Keratinocyte (primary cell): ENCODE data around the gene PXYLP1. TPM values are rescaled to one million over a fixed set of nuclear protein-coding genes. Genes with fewer than 3 reads are reported as not detected.

Experiments used
- DNase-seq: peaks from one replicate; pipeline ENCODE4 v3.0.0-alpha.2; 2011; ENCODE audit warnings: low read depth, missing footprints, low spot score
- FAIRE-seq: peaks from 2 replicates; lab custom pipeline; 2011; peaks lifted over from hg19 to GRCh38; lab: Jason Lieb, UNC
- H2AFZ ChIP-seq: 2 replicates; pipeline ENCODE4 v1.6.0; 2012; ENCODE audit warnings: low read length, control low read depth, inconsistent platforms; ENCODE audit not compliant: control insufficient read depth
- H3K27ac ChIP-seq: 2 replicates; pipeline ENCODE4 v1.5.1; 2011; ENCODE audit warnings: low read length; ENCODE audit not compliant: control insufficient read depth, insufficient read depth
- H3K27me3 ChIP-seq: 3 replicates; pipeline ENCODE4 v1.6.0; 2011; ENCODE audit warnings: low read length; ENCODE audit not compliant: control insufficient read depth, insufficient read depth; ENCODE audit errors: extremely low read depth
- H3K36me3 ChIP-seq, 2 experiments: 2 replicates in 1 of 2; 3 replicates in 1 of 2; pipeline ENCODE4 v1.5.1; 2011; ENCODE audit warnings: low read length in 2 of 2, mild to moderate bottlenecking in 1 of 2; ENCODE audit not compliant: control insufficient read depth in 2 of 2, insufficient read depth in 2 of 2; ENCODE audit errors: extremely low read depth in 1 of 2
- H3K4me1 ChIP-seq: 3 replicates; pipeline ENCODE4 v1.5.1; 2011; ENCODE audit warnings: low read length; ENCODE audit not compliant: control insufficient read depth, insufficient read depth; ENCODE audit errors: extremely low read depth
- H3K4me2 ChIP-seq: 3 replicates; pipeline ENCODE4 v1.6.0; 2011; ENCODE audit warnings: low read depth, low read length; ENCODE audit not compliant: control insufficient read depth, insufficient read depth; ENCODE audit errors: extremely low read depth
- H3K4me3 ChIP-seq, 3 experiments: fragments of 200-600 bp in 1 of 3; sonication (generic) in 1 of 3; 2 replicates in 2 of 3; 3 replicates in 1 of 3; pipeline ENCODE4 v1.5.1; 2011 to 2016; ENCODE audit warnings: low read length in 3 of 3, mild to moderate bottlenecking in 3 of 3, control low read depth in 2 of 3, inconsistent platforms in 1 of 3, low read depth in 1 of 3, mixed read lengths in 1 of 3, mixed run types in 1 of 3, moderate library complexity in 1 of 3; ENCODE audit not compliant: control insufficient read depth in 2 of 3, insufficient read depth in 2 of 3; ENCODE audit errors: extremely low read depth in 1 of 3
- H3K79me2 ChIP-seq: 2 replicates; pipeline ENCODE4 v1.6.0; 2012; ENCODE audit warnings: low read length; ENCODE audit not compliant: control insufficient read depth, insufficient read depth
- H3K9ac ChIP-seq: 3 replicates; pipeline ENCODE4 v1.6.0; 2011; ENCODE audit warnings: low read length; ENCODE audit not compliant: control insufficient read depth, insufficient read depth; ENCODE audit errors: extremely low read depth
- H3K9me1 ChIP-seq: 3 replicates; pipeline ENCODE4 v1.6.0; 2011; ENCODE audit warnings: low read length; ENCODE audit not compliant: control insufficient read depth, insufficient read depth; ENCODE audit errors: extremely low read depth
- H3K9me3 ChIP-seq: 2 replicates; pipeline ENCODE4 v1.5.1; 2012; ENCODE audit warnings: low read depth, low read length; ENCODE audit not compliant: control insufficient read depth
- H4K20me1 ChIP-seq: 3 replicates; pipeline ENCODE4 v1.6.0; 2011; ENCODE audit warnings: low read length; ENCODE audit not compliant: control insufficient read depth, insufficient read depth; ENCODE audit errors: extremely low read depth
- EZH2 ChIP-seq: IDR thresholded peaks from one replicate; pipeline ENCODE4 v1.6.1; 2012; ENCODE audit warnings: inconsistent platforms, mild to moderate bottlenecking, low read length, moderate library complexity
- dilution Hi-C: fragments of 300-500 bp; cut with MboI; formaldehyde crosslinking; loops from one replicate; pipeline ENCODE4 v1.7.0; 2020; ENCODE audit warnings: low sequenced_read_pairs; ENCODE audit not compliant: extremely low pct_ligation_motif_present
- polyA plus RNA-seq, 5 experiments: library from polyadenylated mRNA; depleted of rRNA in 3 of 5; stranded (reverse) in 3 of 5; stranded (forward) in 1 of 5; unstranded in 1 of 5; fragments of >200 nt; gene quantifications; 1 replicate in 1 of 5; 2 replicates in 3 of 5; 3 replicates in 1 of 5; pipeline versions ENCODE4 v1.2.1 to v1.2.3, GENCODE V29; 2011 to 2012; ENCODE audit warnings: missing spikeins in 2 of 5, low read depth in 1 of 5, low replicate concordance in 1 of 5
- TF ChIP-seq, protein P1 (sequence below), 3 experiments: IDR thresholded peaks in 1 of 3; conservative IDR thresholded peaks in 1 of 3; optimal IDR thresholded peaks in 1 of 3; 2 replicates in 2 of 3; 3 replicates in 1 of 3; pipeline versions ENCODE3 to v1.5.1; 2011; ENCODE audit warnings: low read length in 3 of 3, mild to moderate bottlenecking in 3 of 3, moderate library complexity in 2 of 3, control low read depth in 1 of 3, inconsistent platforms in 1 of 3; ENCODE audit not compliant: insufficient read depth in 2 of 3; ENCODE audit errors: extremely low read depth in 1 of 3

Gene PXYLP1
- polyA plus RNA-seq, 1 donor (not counting 4 experiments of a cell fraction or from before 2014, with no cell fraction given), result 3.0 TPM

DNA sequence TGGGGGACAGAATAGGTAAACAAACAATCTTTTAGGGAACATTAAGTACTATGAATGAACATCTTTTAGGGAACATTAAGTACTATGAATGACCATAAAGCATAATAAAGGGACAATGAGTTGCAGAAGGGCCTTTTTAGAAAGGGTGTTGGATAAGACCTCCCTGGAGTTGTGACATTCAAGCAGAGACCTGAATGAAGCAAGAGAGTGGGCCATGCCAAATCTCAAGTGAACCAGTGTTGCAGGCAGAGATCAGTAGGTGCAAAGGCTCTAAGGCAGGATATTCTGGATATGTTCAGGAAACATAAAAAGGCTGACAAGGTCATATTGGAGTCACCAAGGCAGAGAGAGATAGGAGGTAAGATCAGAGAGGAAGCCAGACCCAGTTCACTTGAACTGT lies 107.3 kb downstream of the PXYLP1 start:
- Histone ChIP-seq H3K4me3 (no peak overlapping the region), H3K9me3 (no peaks in the 10 kb centered on the region), H2AFZ (no peak overlapping the region), H3K27me3 (no peaks in the 10 kb centered on the region), H3K9me1 (no peaks in the 10 kb centered on the region), H3K4me1 (peaks cover 12% of the 10 kb centered on the region), H3K36me3 (no peaks in the 10 kb centered on the region), H3K4me2 (no peak overlapping the region), H3K27ac (no peak overlapping the region), H3K9ac (no peak overlapping the region), H4K20me1 (no peaks in the 10 kb centered on the region), H3K79me2 (no peaks in the 10 kb centered on the region)
- FAIRE-seq (no peak), DNase-seq (no peak)
- dilution Hi-C loops, result no loop called here
- TF ChIP-seq, protein P1, sequence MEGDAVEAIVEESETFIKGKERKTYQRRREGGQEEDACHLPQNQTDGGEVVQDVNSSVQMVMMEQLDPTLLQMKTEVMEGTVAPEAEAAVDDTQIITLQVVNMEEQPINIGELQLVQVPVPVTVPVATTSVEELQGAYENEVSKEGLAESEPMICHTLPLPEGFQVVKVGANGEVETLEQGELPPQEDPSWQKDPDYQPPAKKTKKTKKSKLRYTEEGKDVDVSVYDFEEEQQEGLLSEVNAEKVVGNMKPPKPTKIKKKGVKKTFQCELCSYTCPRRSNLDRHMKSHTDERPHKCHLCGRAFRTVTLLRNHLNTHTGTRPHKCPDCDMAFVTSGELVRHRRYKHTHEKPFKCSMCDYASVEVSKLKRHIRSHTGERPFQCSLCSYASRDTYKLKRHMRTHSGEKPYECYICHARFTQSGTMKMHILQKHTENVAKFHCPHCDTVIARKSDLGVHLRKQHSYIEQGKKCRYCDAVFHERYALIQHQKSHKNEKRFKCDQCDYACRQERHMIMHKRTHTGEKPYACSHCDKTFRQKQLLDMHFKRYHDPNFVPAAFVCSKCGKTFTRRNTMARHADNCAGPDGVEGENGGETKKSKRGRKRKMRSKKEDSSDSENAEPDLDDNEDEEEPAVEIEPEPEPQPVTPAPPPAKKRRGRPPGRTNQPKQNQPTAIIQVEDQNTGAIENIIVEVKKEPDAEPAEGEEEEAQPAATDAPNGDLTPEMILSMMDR (optimal IDR thresholded peaks at IDR 0.05 in 1 of 3, IDR thresholded peaks at IDR 0.05 in 1 of 3, conservative IDR thresholded peaks at IDR 0.05 in 1 of 3; ENCODE audit: extremely low read depth in 1 of 3, insufficient read depth in 2 of 3, low read length in 3 of 3), result no peak
- no peak for TF ChIP-seq EZH2

DNA sequence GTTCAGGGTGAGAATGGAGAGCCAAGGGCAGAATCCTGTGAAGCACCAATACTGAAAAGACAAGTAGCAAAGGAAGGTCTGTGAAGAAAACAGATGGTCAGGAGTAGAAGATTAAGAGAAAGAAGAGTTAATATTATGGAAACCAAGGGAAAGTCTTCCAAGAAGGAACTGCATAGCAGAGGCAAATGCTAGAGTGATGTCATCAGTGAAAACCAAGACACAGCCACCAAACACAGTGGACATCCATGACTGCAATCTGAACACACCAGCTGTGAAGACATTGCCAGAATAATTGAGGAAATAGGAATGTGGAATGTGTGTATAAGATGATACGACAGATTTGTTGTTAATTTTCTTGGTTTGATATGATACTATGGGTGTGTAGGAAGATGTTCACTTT lies 109.9 kb downstream of the PXYLP1 start:
- Histone ChIP-seq H3K4me3 (no peak overlapping the region), H2AFZ (no peak overlapping the region), H3K9me3 (no peaks in the 10 kb centered on the region), H3K9me1 (no peaks in the 10 kb centered on the region), H3K4me1 (peaks cover 12% of the 10 kb centered on the region), H3K4me2 (no peak overlapping the region), H3K27ac (no peak overlapping the region), H4K20me1 (no peaks in the 10 kb centered on the region), H3K27me3 (no peaks in the 10 kb centered on the region), H3K79me2 (no peaks in the 10 kb centered on the region), H3K9ac (no peak overlapping the region), H3K36me3 (no peaks in the 10 kb centered on the region)
- DNase-seq (no peak), FAIRE-seq (no peak)
- dilution Hi-C loops, result no loop called here
- TF ChIP-seq, protein P1 (optimal IDR thresholded peaks at IDR 0.05 in 1 of 3, IDR thresholded peaks at IDR 0.05 in 1 of 3, conservative IDR thresholded peaks at IDR 0.05 in 1 of 3; ENCODE audit: extremely low read depth in 1 of 3, insufficient read depth in 2 of 3, low read length in 3 of 3), result no peak
- TF ChIP-seq EZH2, result no peak
